Panc1 (cell line): ENCODE results near the gene CNTN4. TPM values are rescaled to one million over a fixed set of nuclear protein-coding genes. Genes with fewer than 3 reads are reported as not detected.

Experiments used
- ATAC-seq: fragments of 200-7000 bp; cut with Tn5 transposase; 2 replicates; pipeline ENCODE4 v1.9.1; 2020; ENCODE audit warnings: mild to moderate bottlenecking, moderate library complexity
- BruUV-seq: library from RNA; stranded (reverse); fragments of 400-500 nt; replicated peaks from 2 replicates; lab custom pipeline; 2021; lab: Mats Ljungman, UMichigan
- CTCF ChIA-PET: fragments of 300-600 bp; sonication (Branson Sonifier 250); formaldehyde crosslinking; loops from one replicate; lab custom pipeline; 2022; ENCODE audit warnings: antibody characterized with exemption; lab: Charles Lee
- POLR2A ChIA-PET: fragments of 300-600 bp; sonication (Branson Sonifier 250); formaldehyde crosslinking; loops from one replicate; lab custom pipeline; 2022; ENCODE audit warnings: antibody characterized with exemption; lab: Charles Lee
- DNase-seq: peaks from one replicate; pipeline ENCODE4 v3.0.0-alpha.2; 2010; ENCODE audit warnings: low read depth, low spot score
- H3K27ac ChIP-seq: 2 replicates; pipeline ENCODE4 v1.5.1; 2011; ENCODE audit warnings: mild to moderate bottlenecking, low read length, inconsistent platforms
- H3K27me3 ChIP-seq: fragments of 200-500 bp; sonication (Bioruptor generic); 2 replicates; pipeline ENCODE4 v1.6.0; 2014; ENCODE audit warnings: low read length, inconsistent platforms; ENCODE audit not compliant: control insufficient read depth, insufficient read depth
- H3K36me3 ChIP-seq: fragments of 200-500 bp; sonication (Bioruptor generic); 2 replicates; pipeline ENCODE4 v1.5.1; 2014; ENCODE audit warnings: inconsistent platforms, mild to moderate bottlenecking, low read length, moderate library complexity; ENCODE audit not compliant: control insufficient read depth, insufficient read depth
- H3K4me1 ChIP-seq: 2 replicates; pipeline ENCODE4 v1.5.1; 2011; ENCODE audit warnings: inconsistent platforms, mild to moderate bottlenecking, low read length, moderate library complexity; ENCODE audit not compliant: control insufficient read depth, insufficient read depth
- H3K4me3 ChIP-seq, 2 experiments: 2 replicates each; pipeline ENCODE4 v1.5.1; 2011 to 2012; ENCODE audit warnings: low read depth in 2 of 2, low read length in 2 of 2, mild to moderate bottlenecking in 2 of 2, inconsistent platforms in 1 of 2, moderate library complexity in 1 of 2
- H3K9me3 ChIP-seq: fragments of 200-500 bp; sonication (Bioruptor generic); 2 replicates; pipeline ENCODE4 v1.5.1; 2014; ENCODE audit warnings: low read depth, mild to moderate bottlenecking, inconsistent platforms, low read length, moderate library complexity; ENCODE audit not compliant: control insufficient read depth, insufficient read depth
- POLR2AphosphoS5 ChIP-seq: IDR thresholded peaks from 2 replicates; pipeline ENCODE4 v1.6.1; 2012; ENCODE audit warnings: mild to moderate bottlenecking, low read depth, low read length, moderate library complexity
- REST ChIP-seq, 2 experiments: IDR thresholded peaks; 2 replicates each; pipeline ENCODE4 v1.6.1; 2011 to 2012; ENCODE audit warnings: low read depth in 2 of 2, control low read depth in 1 of 2, low read length in 1 of 2, mild to moderate bottlenecking in 1 of 2, moderate library complexity in 1 of 2; ENCODE audit not compliant: insufficient read depth in 1 of 2
- SIN3A ChIP-seq: IDR thresholded peaks from 2 replicates; pipeline ENCODE4 v1.6.1; 2012; ENCODE audit warnings: low read depth, mild to moderate bottlenecking, low read length, moderate library complexity, borderline replicate concordance; ENCODE audit not compliant: insufficient read depth
- TCF7L2 ChIP-seq: IDR thresholded peaks from 2 replicates; pipeline ENCODE4 v1.6.1; 2011; ENCODE audit warnings: mild to moderate bottlenecking, low read depth, low read length, inconsistent platforms
- in situ Hi-C: cut with HindIII; loops from 2 replicates; pipeline ENCODE4 v1.10.0; 2016; ENCODE audit warnings: low sequenced_read_pairs, low pct_unique_long_range_greater_than_20kb
- intact Hi-C: fragments of 100-400 bp; cut with micrococcal nuclease; formaldehyde crosslinking; loops from one replicate; pipeline ENCODE4 v1.10.0; 2022; ENCODE audit not compliant: unreplicated experiment
- total RNA-seq: library from RNA; stranded (reverse); gene quantifications from one replicate; pipeline ENCODE4 v1.2.1, GENCODE V29; 2021; ENCODE audit not compliant: unreplicated experiment
- TF ChIP-seq, protein P1 (sequence below): fragments of 450-650 bp; IDR thresholded peaks from 2 replicates; pipeline ENCODE4 v1.5.1; 2017; ENCODE audit warnings: mild to moderate bottlenecking

The CNTN4 gene
- total RNA-seq, 1 experiment from 2014 or later: not detected

DNA sequence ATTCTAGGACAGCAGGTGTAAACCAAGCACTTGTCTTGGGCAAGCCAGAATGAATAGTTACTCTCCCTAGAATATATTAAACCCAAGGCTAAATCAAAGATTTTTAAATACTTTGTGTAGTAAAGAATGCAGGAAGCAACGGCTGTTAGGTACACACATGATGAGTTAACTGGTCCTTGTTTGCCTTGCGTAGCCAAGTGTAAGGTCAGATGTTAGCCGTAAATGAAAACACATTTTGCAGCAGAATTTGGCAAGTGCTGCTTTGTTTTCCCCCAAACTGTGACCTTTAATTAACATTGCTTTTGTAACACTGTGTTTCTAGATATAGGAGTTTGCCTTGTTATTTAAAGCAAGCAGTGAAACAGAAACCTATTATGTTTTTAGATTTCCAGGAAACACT lies 642.9 kb downstream of the CNTN4 start:
- H3K27ac ChIP-seq: no peak overlapping the region
- H3K9me3 ChIP-seq: no peaks in the 10 kb centered on the region
- H3K36me3 ChIP-seq: no peaks in the 10 kb centered on the region
- CTCF ChIA-PET: no interaction called here
- DNase-seq: no peak
- no peak for ATAC-seq
- POLR2A ChIA-PET: no interaction called here
- no peaks in the 10 kb centered on the region for H3K27me3 ChIP-seq
- no TSS peak for BruUV-seq
- intact Hi-C loops: no loop called here
- in situ Hi-C loops: no loop called here
- no peak for TF ChIP-seq SIN3A
- TF ChIP-seq, protein P1, sequence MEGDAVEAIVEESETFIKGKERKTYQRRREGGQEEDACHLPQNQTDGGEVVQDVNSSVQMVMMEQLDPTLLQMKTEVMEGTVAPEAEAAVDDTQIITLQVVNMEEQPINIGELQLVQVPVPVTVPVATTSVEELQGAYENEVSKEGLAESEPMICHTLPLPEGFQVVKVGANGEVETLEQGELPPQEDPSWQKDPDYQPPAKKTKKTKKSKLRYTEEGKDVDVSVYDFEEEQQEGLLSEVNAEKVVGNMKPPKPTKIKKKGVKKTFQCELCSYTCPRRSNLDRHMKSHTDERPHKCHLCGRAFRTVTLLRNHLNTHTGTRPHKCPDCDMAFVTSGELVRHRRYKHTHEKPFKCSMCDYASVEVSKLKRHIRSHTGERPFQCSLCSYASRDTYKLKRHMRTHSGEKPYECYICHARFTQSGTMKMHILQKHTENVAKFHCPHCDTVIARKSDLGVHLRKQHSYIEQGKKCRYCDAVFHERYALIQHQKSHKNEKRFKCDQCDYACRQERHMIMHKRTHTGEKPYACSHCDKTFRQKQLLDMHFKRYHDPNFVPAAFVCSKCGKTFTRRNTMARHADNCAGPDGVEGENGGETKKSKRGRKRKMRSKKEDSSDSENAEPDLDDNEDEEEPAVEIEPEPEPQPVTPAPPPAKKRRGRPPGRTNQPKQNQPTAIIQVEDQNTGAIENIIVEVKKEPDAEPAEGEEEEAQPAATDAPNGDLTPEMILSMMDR: no peak
- no peak for TF ChIP-seq REST (IDR thresholded peaks at IDR 0.05; ENCODE audit: insufficient read depth in 1 of 2, low read depth in 2 of 2, low read length in 1 of 2)
- no peaks in the 10 kb centered on the region for H3K4me1 ChIP-seq
- H3K4me3 ChIP-seq: no peak overlapping the region

DNA sequence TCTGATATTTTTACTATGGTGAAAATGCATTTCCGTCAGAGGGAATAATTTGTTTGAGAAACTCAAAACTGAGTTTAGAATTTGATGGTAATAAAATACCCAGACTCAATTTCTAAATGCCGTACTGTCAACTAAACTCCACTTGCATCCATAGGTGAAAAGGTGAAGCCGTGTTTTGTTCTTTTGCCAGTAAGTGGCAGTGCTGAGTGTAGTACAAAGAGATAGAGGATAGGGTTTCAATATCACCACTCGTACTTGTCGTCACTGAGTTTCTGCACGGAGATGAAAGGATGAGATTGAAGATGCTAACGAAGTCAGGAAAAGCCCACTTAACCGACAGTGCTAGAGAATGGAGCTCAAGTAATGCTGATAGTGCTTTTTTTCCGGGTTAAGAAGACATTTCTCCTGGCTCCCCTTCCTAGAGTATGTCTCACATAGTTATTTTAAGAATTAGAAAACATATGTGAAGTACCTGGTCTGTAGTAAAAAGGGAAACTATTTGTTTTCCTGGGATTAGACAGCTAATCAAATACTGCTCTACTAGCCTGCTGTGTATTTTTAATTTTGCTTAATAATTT lies 666.4 kb downstream of the CNTN4 start:
- Histone ChIP-seq H3K27ac (no peak overlapping the region), H3K36me3 (no peaks in the 10 kb centered on the region), H3K9me3 (no peaks in the 10 kb centered on the region), H3K4me1 (no peaks in the 10 kb centered on the region), H3K4me3 (no peak overlapping the region), H3K27me3 (no peaks in the 10 kb centered on the region)
- no peak for TF ChIP-seq POLR2AphosphoS5
- TF ChIP-seq, protein P1: peak; percentile 11; the same call in 1 of the 2 replicates
- ChIA-PET CTCF (no interaction called here), POLR2A (no interaction called here)
- ATAC-seq (no peak), DNase-seq (no peak)
- in situ Hi-C loops: no loop called here
- BruUV-seq: no TSS peak
- intact Hi-C loops: no loop called here

DNA sequence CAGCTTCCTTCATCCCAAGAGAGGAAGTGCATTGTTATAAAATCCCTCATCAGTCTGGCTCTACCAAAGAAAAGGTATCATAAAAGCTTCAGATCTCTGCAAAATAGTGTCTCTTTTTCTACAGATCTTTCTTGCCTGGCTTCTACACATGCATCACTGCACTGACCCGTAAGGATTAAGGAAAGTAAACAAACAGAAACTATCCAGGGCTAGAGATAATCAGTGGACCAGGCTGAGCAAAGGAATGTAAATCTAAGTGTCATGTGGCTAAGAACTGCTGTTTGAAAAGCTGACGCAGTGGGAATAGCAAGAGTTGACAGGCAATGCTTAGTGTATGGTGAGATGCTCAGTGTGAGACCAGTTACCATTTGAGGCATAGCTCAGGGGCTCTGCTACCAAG lies 671.8 kb downstream of the CNTN4 start:
- H3K36me3 ChIP-seq: no peaks in the 10 kb centered on the region
- H3K27me3 ChIP-seq: no peaks in the 10 kb centered on the region
- TF ChIP-seq TCF7L2 (no peak), POLR2AphosphoS5 (no peak), SIN3A (no peak), REST (IDR thresholded peaks at IDR 0.05; ENCODE audit: insufficient read depth in 1 of 2, low read depth in 2 of 2, low read length in 1 of 2) (no peak)
- TF ChIP-seq, protein P1: no peak
- ATAC-seq (no peak), DNase-seq (no peak)
- ChIA-PET CTCF (no interaction called here), POLR2A (no interaction called here)
- intact Hi-C loops (no loop called here), in situ Hi-C loops (no loop called here)
- H3K27ac ChIP-seq: no peak overlapping the region
- no peaks in the 10 kb centered on the region for H3K4me1 ChIP-seq
- no peak overlapping the region for H3K4me3 ChIP-seq
- no TSS peak for BruUV-seq
- H3K9me3 ChIP-seq: no peaks in the 10 kb centered on the region
